ENCODE data around the gene TGFB1I1. TPM values are rescaled to one million over a fixed set of nuclear protein-coding genes. Genes with fewer than 3 reads are reported as not detected.
A peak's percentile ranks its signal among the peaks of the same experiment; 100 is the strongest.

Gene TGFB1I1
- total and polyA plus RNA-seq, 4 experiments from 2014 or later: 0.42 to 0.57 (median 0.49) TPM; not detected in 1

- POLR2A ChIA-PET (ENCODE audit: partially characterized antibody): interaction anchor here (0.9 to 7.6 kb wide), 11 partner anchors 8 to 408 kb away, joined by 3 to 75 read pairs (median 4); partner anchors contain the start of genes ARMC5, FUS, RUSF1 and ZNF267
- Mint-ChIP-seq H3K4me1 (peaks cover 2 to 33% (median 16%) of the 10 kb centered on the region in 4 donors), H3K36me3 (peaks cover 5 to 25% of the 10 kb centered on the region in 2 donors), H3K9me3 (no peaks in the 10 kb centered on the region), H3K27ac (peak overlapping the region in 3 of 7 donors; percentile 53 to 93 (median 55)), H3K4me3 (peak overlapping the region; percentile 36 to 95 (median 75)), H3K27me3 (no peaks in the 10 kb centered on the region)
- peak in 1 of 5 donors; percentile 10 for DNase-seq
- Histone ChIP-seq H3K4me1 (ENCODE audit: insufficient read depth, low read length) (peaks cover 13% of the 10 kb centered on the region), H3K36me3 (ENCODE audit: insufficient read depth, low read length) (no peaks in the 10 kb centered on the region), H3K9me3 (ENCODE audit: control insufficient read depth in 1 of 2, low read length in 2 of 2) (no peaks in the 10 kb centered on the region), H3K27me3 (ENCODE audit: insufficient read depth, low read length) (no peaks in the 10 kb centered on the region), H3K27ac (ENCODE audit: low read depth, low read length) (peak overlapping the region; percentile 39), H3K4me3 (ENCODE audit: low read length in 2 of 2) (peak overlapping the region in 1 of 2 donors; percentile 77)
- CTCF ChIA-PET (ENCODE audit: partially characterized antibody): interaction anchor here (0.9 to 6.9 kb wide), 4 partner anchors 10 to 207 kb away, joined by 3 to 34 read pairs (median 8); partner anchors contain the start of gene ARMC5
- intact Hi-C loops (cut with micrococcal nuclease): no loop called here
These were observed 16.7 kb downstream of the TGFB1I1 start for GRCh38 chr16:31488468-31489297.

- no peaks in the 10 kb centered on the region for H3K9me3 Mint-ChIP-seq
- H3K27ac Mint-ChIP-seq: peak overlapping the region in 4 of 7 donors; percentile 53 to 75 (median 64)
- H3K4me3 Mint-ChIP-seq: peak overlapping the region in 5 of 8 donors; percentile 13 to 61 (median 50)
- H3K4me3 ChIP-seq (ENCODE audit: low read length in 2 of 2): no peak overlapping the region
- H3K4me1 ChIP-seq (ENCODE audit: insufficient read depth, low read length): peaks cover 13% of the 10 kb centered on the region
- DNase-seq: no peak
- H3K36me3 Mint-ChIP-seq: peaks cover 5 to 25% of the 10 kb centered on the region in 2 donors
- CTCF ChIA-PET (ENCODE audit: partially characterized antibody): interaction anchor here (6.9 kb wide), 1 partner anchor 29 kb away, joined by 34 read pairs; the partner anchor contains the start of gene ARMC5
- H3K4me1 Mint-ChIP-seq: peaks cover 2 to 33% (median 16%) of the 10 kb centered on the region in 4 donors
- H3K27ac ChIP-seq (ENCODE audit: low read depth, low read length): no peak overlapping the region
- H3K27me3 Mint-ChIP-seq: no peaks in the 10 kb centered on the region
- intact Hi-C loops (cut with micrococcal nuclease): no loop called here
- POLR2A ChIA-PET (ENCODE audit: partially characterized antibody): interaction anchor here (1.4 to 7.6 kb wide), 4 partner anchors 13 to 385 kb away, joined by 3 to 75 read pairs (median 64); partner anchors contain the start of genes ARMC5, RUSF1 and ZNF267
- H3K27me3 ChIP-seq (ENCODE audit: insufficient read depth, low read length): no peaks in the 10 kb centered on the region
- no peaks in the 10 kb centered on the region for H3K36me3 ChIP-seq (ENCODE audit: insufficient read depth, low read length)
- H3K9me3 ChIP-seq (ENCODE audit: control insufficient read depth in 1 of 2, low read length in 2 of 2): no peaks in the 10 kb centered on the region
These were observed 17.3 kb downstream of the TGFB1I1 start for GRCh38 chr16:31489298-31489564.

- Mint-ChIP-seq H3K27me3 (no peaks in the 10 kb centered on the region), H3K4me1 (peaks cover 2 to 33% (median 16%) of the 10 kb centered on the region in 4 donors), H3K9me3 (no peaks in the 10 kb centered on the region), H3K4me3 (peak overlapping the region; percentile 27 to 66 (median 61)), H3K36me3 (peaks cover 5 to 25% of the 10 kb centered on the region in 2 donors), H3K27ac (peak overlapping the region in 6 of 7 donors; percentile 52 to 89 (median 68))
- Histone ChIP-seq H3K9me3 (ENCODE audit: control insufficient read depth in 1 of 2, low read length in 2 of 2) (no peaks in the 10 kb centered on the region), H3K36me3 (ENCODE audit: insufficient read depth, low read length) (no peaks in the 10 kb centered on the region), H3K27ac (ENCODE audit: low read depth, low read length) (no peak overlapping the region), H3K27me3 (ENCODE audit: insufficient read depth, low read length) (no peaks in the 10 kb centered on the region), H3K4me1 (ENCODE audit: insufficient read depth, low read length) (peaks cover 13% of the 10 kb centered on the region), H3K4me3 (ENCODE audit: low read length in 2 of 2) (no peak overlapping the region)
- intact Hi-C loops (cut with micrococcal nuclease): no loop called here
- POLR2A ChIA-PET (ENCODE audit: partially characterized antibody): interaction anchor here (1.4 to 7.6 kb wide), 4 partner anchors 14 to 384 kb away, joined by 3 to 75 read pairs (median 64); partner anchors contain the start of genes ARMC5, RUSF1 and ZNF267
- no peak for DNase-seq
- CTCF ChIA-PET (ENCODE audit: partially characterized antibody): interaction anchor here (6.9 kb wide), 1 partner anchor 30 kb away, joined by 34 read pairs; the partner anchor contains the start of gene ARMC5
These were observed 17.9 kb downstream of the TGFB1I1 start for GRCh38 chr16:31489616-31490584.

- no peak overlapping the region for H3K4me3 Mint-ChIP-seq
- peaks cover 5 to 34% of the 10 kb centered on the region in 2 donors for H3K36me3 Mint-ChIP-seq
These were observed 19.9 kb downstream of the TGFB1I1 start for GRCh38 chr16:31491778-31492418.

GRCh38 chr16:31493506-31494125, 21.7 kb downstream of the TGFB1I1 start:
- H3K4me3 Mint-ChIP-seq: no peak overlapping the region
- no peak overlapping the region for H3K27ac Mint-ChIP-seq
- peaks cover 16 to 45% of the 10 kb centered on the region in 2 donors for H3K36me3 Mint-ChIP-seq
- no peak for DNase-seq
- H3K36me3 ChIP-seq (ENCODE audit: insufficient read depth, low read length): peaks cover 10% of the 10 kb centered on the region
- H3K27me3 ChIP-seq (ENCODE audit: insufficient read depth, low read length): no peaks in the 10 kb centered on the region
- no peak overlapping the region for H3K4me3 ChIP-seq (ENCODE audit: low read length in 2 of 2)
- no peak overlapping the region for H3K27ac ChIP-seq (ENCODE audit: low read depth, low read length)
- no peaks in the 10 kb centered on the region for H3K9me3 Mint-ChIP-seq
- intact Hi-C loops (cut with micrococcal nuclease): no loop called here
- ChIA-PET CTCF (ENCODE audit: partially characterized antibody) (no interaction called here), POLR2A (ENCODE audit: partially characterized antibody) (interaction anchor here (1.1 kb wide), 1 partner anchor 14 kb away, joined by 3 read pairs; the partner anchor contains the start of gene RUSF1)
- no peaks in the 10 kb centered on the region for H3K9me3 ChIP-seq (ENCODE audit: control insufficient read depth in 1 of 2, low read length in 2 of 2)
- no peaks in the 10 kb centered on the region for H3K4me1 ChIP-seq (ENCODE audit: insufficient read depth, low read length)
- H3K4me1 Mint-ChIP-seq: peaks cover 0 to 7% (median 3%) of the 10 kb centered on the region in 4 donors
- no peaks in the 10 kb centered on the region for H3K27me3 Mint-ChIP-seq

More at GRCh38 chr16:31491778-31492418, 19.9 kb downstream of the TGFB1I1 start:
- DNase-seq: no peak
- H3K4me3 ChIP-seq (ENCODE audit: low read length in 2 of 2): no peak overlapping the region
- Mint-ChIP-seq H3K27me3 (no peaks in the 10 kb centered on the region), H3K9me3 (no peaks in the 10 kb centered on the region), H3K4me1 (peaks cover 2 to 17% (median 9%) of the 10 kb centered on the region in 4 donors), H3K27ac (peak overlapping the region in 6 of 7 donors; percentile 5 to 83 (median 65))
- no peak overlapping the region for H3K27ac ChIP-seq (ENCODE audit: low read depth, low read length)
- H3K36me3 ChIP-seq (ENCODE audit: insufficient read depth, low read length): no peaks in the 10 kb centered on the region
- POLR2A ChIA-PET (ENCODE audit: partially characterized antibody): interaction anchor here (1.2 to 7.6 kb wide), 2 partner anchors 15 to 33 kb away, joined by 5 to 69 read pairs; partner anchors contain the start of genes ARMC5 and RUSF1
- H3K4me1 ChIP-seq (ENCODE audit: insufficient read depth, low read length): peaks cover 7% of the 10 kb centered on the region
- intact Hi-C loops (cut with micrococcal nuclease): no loop called here
- H3K9me3 ChIP-seq (ENCODE audit: control insufficient read depth in 1 of 2, low read length in 2 of 2): no peaks in the 10 kb centered on the region
- H3K27me3 ChIP-seq (ENCODE audit: insufficient read depth, low read length): no peaks in the 10 kb centered on the region
- CTCF ChIA-PET (ENCODE audit: partially characterized antibody): no interaction called here

GRCh38 chr16:31496670-31497069, 24.7 kb downstream of the TGFB1I1 start:
- Mint-ChIP-seq H3K4me1 (peaks cover 0 to 4% (median under 1%) of the 10 kb centered on the region in 4 donors), H3K36me3 (peaks cover 26 to 56% of the 10 kb centered on the region in 2 donors), H3K27me3 (no peaks in the 10 kb centered on the region), H3K9me3 (no peaks in the 10 kb centered on the region), H3K4me3 (no peak overlapping the region), H3K27ac (no peak overlapping the region)
- intact Hi-C loops (cut with micrococcal nuclease): no loop called here
- Histone ChIP-seq H3K36me3 (ENCODE audit: insufficient read depth, low read length) (peaks cover 23% of the 10 kb centered on the region), H3K4me3 (ENCODE audit: low read length in 2 of 2) (no peak overlapping the region), H3K27me3 (ENCODE audit: insufficient read depth, low read length) (no peaks in the 10 kb centered on the region), H3K27ac (ENCODE audit: low read depth, low read length) (no peak overlapping the region), H3K9me3 (ENCODE audit: control insufficient read depth in 1 of 2, low read length in 2 of 2) (no peaks in the 10 kb centered on the region), H3K4me1 (ENCODE audit: insufficient read depth, low read length) (no peaks in the 10 kb centered on the region)
- CTCF ChIA-PET (ENCODE audit: partially characterized antibody): interaction anchor here (0.7 to 1.1 kb wide), 2 partner anchors 10 to 554 kb away, joined by 3 to 4 read pairs; no protein-coding TSS in a partner anchor
- no peak for DNase-seq
- POLR2A ChIA-PET (ENCODE audit: partially characterized antibody): interaction anchor here (0.8 to 4.0 kb wide), 4 partner anchors 9 to 36 kb away, joined by 3 to 15 read pairs (median 5); partner anchors contain the start of gene RUSF1

All from CD4-positive, alpha-beta memory T cell (primary cell).